ENCODE results near the gene WDSUB1.

WDSUB1 gene

GRCh38 chr2:159194241-159194640 is 92.3 kb downstream of the WDSUB1 start:
- no peak for DNase-seq

DNA sequence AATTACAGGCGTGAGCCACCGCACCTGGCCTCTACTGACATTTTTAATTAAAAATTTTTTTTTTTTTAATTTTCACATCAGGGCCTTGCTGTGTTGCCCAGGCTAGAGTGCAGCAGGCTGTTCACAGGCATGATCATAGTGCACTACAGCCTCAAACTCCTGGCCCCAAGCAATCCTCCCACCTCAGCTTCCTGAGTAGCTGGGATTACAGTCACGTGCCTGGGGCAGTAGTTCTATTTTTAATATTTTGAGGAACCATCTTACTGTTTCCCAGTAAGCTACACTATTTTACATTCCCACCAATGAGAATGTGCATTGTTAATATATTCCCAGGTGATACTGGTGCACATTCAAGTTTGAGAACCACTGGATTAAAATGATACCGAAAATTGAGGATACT is 92.7 kb downstream of the WDSUB1 start:
- no peak for DNase-seq

GRCh38 chr2:159192371-159192918 is 94.1 kb downstream of the WDSUB1 start:
- DNase-seq, result no peak

GRCh38 chr2:159188449-159188848 is 98.1 kb downstream of the WDSUB1 start:
- peak; percentile 37 for DNase-seq

DNA sequence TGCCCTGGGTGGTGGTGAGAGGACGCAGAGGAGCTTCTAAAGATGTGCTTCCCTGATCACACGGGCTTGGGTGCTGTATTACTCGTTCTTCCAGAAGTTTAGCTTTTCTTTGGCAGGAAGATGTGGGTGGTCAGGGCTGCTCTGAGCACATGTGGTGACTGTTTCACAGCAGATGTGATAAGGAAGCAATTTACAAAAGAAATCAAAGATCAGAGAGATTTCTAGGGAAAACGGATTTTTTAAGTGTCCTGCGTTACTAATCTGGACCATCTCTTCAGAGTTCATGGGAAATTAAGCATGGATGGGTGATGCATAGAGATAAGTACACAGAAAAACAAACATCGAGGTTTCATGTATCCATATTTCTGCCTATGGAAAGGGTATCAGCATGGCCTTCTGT is 99.4 kb downstream of the WDSUB1 start:
- no peak for DNase-seq

GRCh38 chr2:159186462-159186861 is 100.0 kb downstream of the WDSUB1 start:
- no peak for DNase-seq
